ENCODE data around the gene MRPS6.

Gene MRPS6

DNA sequence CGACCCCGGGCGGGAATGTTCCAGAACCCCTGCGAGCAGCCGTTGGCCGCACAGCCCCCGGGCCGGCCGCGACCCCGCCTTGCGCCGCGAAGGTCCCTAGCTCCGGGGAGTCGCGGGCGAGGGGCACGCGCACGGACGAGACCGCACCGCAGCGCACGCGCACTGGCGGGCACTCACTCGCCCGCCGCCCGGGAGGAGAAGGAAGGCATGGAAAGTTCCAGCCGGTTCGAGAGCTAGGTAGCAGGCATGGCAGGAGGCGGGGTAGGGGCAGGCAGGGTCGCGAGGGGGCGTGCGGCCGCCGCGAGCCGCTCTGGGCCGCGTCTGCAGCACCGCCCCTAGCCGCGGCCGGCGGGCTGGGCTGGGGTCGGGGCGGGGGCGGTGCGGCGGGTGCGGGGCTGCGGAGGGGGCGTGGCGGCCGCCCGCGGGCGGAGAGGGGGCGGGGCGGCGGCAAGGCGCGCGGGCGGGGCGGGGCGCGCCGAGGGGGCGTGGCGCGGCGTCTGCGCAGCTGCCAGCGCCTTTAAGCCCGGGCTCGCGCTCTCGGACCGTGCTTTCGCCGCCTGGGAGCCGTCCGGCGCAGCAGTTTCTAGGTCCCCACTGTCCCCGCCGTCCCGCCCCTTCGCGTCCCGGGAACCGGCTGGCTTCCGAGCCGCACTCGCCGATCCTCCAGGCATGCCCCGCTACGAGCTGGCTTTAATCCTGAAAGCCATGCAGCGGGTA lies at the start of gene MRPS6, which contains the start of gene SLC5A3:
Gene MRPS6 (plus strand): TSS at position 547 of the 717 bp plus-strand sequence. CDS start 123 bp downstream, at position 670.
Gene SLC5A3 (plus strand): TSS at position 547 of the 717 bp plus-strand sequence. CDS start 21,621 bp downstream, outside the sequence.
- DNase-seq (ENCODE audit: low read depth, low spot score), result peak; percentile 80
- TF ChIP-seq, protein P1, sequence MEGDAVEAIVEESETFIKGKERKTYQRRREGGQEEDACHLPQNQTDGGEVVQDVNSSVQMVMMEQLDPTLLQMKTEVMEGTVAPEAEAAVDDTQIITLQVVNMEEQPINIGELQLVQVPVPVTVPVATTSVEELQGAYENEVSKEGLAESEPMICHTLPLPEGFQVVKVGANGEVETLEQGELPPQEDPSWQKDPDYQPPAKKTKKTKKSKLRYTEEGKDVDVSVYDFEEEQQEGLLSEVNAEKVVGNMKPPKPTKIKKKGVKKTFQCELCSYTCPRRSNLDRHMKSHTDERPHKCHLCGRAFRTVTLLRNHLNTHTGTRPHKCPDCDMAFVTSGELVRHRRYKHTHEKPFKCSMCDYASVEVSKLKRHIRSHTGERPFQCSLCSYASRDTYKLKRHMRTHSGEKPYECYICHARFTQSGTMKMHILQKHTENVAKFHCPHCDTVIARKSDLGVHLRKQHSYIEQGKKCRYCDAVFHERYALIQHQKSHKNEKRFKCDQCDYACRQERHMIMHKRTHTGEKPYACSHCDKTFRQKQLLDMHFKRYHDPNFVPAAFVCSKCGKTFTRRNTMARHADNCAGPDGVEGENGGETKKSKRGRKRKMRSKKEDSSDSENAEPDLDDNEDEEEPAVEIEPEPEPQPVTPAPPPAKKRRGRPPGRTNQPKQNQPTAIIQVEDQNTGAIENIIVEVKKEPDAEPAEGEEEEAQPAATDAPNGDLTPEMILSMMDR (IDR thresholded peaks at IDR 0.05; ENCODE audit: low read depth, low read length), result no peak
- in situ Hi-C loops (cut with HindIII; ENCODE audit: low sequenced_read_pairs), result no loop called here
- peak within 1 kb of the TSS; percentile 73 for H3K4me3 ChIP-seq (ENCODE audit: low read depth, low read length)

DNA sequence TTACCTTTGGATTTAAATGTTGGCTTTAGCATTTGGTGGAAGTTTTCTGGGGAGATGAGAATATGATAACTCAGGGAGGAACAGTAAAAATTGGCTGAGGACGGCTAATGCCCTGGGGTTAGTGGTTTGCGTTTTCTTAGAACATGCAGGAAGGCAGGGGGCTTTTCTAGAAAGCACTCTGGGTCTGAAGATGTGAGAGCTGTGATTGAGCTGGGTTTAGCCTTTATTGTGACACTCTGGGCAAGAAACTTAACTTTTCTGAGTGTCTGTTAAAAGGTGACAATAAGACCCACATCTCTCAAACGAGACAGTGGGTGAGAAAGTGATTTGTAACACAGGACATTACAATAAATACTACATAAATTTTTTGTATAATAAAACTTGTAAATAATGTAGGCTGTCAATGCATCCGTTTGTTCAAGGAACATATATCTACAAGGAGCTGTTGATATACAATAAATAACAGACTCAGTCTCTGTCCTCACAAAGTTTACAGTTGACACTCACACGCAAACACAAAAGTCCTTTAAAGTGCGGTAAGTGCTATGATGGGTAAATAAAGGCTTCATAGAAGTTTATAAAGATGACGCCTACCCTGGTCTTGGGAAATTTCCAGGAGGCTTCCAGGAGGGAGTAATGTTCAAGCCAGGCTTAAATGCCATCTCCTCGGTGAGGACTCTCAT lies 49.5 kb upstream of the MRPS6 start:
- no peak for DNase-seq (ENCODE audit: low read depth, low spot score)
- no peak overlapping the region for H3K4me3 ChIP-seq (ENCODE audit: low read depth, low read length)
- in situ Hi-C loops (cut with HindIII; ENCODE audit: low sequenced_read_pairs), result no loop called here
- TF ChIP-seq, protein P1 (IDR thresholded peaks at IDR 0.05; ENCODE audit: low read depth, low read length), result no peak

- in situ Hi-C loops (cut with HindIII; ENCODE audit: low sequenced_read_pairs), result no loop called here
- DNase-seq (ENCODE audit: low read depth, low spot score), result no peak
- TF ChIP-seq, protein P1 (IDR thresholded peaks at IDR 0.05; ENCODE audit: low read depth, low read length), result no peak
- no peak overlapping the region for H3K4me3 ChIP-seq (ENCODE audit: low read depth, low read length)
These were observed 49.0 kb upstream of the MRPS6 start for GRCh38 chr21:34024374-34024693.

DNA sequence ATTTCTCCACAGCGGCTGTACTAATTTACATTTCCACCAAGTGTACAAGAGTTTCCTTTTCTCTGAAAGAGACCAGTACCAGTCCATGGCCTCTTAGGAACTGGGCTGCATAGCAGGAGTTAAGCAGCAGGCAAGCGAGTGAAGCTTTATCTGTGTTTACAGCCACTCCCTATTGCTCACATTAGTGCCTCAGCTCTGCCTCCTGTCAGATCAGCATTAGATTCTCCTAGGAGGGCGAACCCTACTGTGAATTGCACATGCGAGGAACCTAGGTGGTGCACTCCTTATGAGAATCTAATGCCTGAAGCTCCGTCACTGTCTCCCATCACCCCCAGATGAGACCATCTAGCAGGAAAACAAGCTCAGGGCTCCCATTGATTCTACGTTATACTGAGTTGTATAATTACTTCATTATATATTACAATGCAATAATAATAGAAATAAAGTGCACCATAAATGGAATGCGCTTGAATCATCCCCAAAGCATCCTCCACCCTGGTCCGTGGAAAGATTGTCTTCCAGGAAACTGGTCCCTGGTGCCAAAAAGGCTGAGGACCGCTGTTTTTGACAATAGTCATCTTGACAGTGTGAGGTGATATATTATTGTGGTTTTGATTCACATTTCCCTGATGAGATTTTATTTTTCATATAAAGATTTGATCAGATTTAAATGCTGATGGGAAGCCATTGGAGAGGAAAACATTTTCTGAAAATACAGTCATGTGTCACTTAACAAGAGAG lies 45.5 kb upstream of the MRPS6 start:
- TF ChIP-seq, protein P1 (IDR thresholded peaks at IDR 0.05; ENCODE audit: low read depth, low read length), result no peak
- no peak overlapping the region for H3K4me3 ChIP-seq (ENCODE audit: low read depth, low read length)
- no peak for DNase-seq (ENCODE audit: low read depth, low spot score)
- in situ Hi-C loops (cut with HindIII; ENCODE audit: low sequenced_read_pairs), result no loop called here

- in situ Hi-C loops (cut with HindIII; ENCODE audit: low sequenced_read_pairs), result no loop called here
- no peak overlapping the region for H3K4me3 ChIP-seq (ENCODE audit: low read depth, low read length)
- peak; percentile 82 for DNase-seq (ENCODE audit: low read depth, low spot score)
- TF ChIP-seq, protein P1 (IDR thresholded peaks at IDR 0.05; ENCODE audit: low read depth, low read length), result no peak
These were observed 43.4 kb upstream of the MRPS6 start for GRCh38 chr21:34029743-34030528.

GRCh38 chr21:34031835-34032370 lies 41.5 kb upstream of the MRPS6 start:
- no peak overlapping the region for H3K4me3 ChIP-seq (ENCODE audit: low read depth, low read length)

More at GRCh38 chr21:34031835-34032370, 41.5 kb upstream of the MRPS6 start:
- TF ChIP-seq, protein P1 (IDR thresholded peaks at IDR 0.05; ENCODE audit: low read depth, low read length), result no peak
- in situ Hi-C loops (cut with HindIII; ENCODE audit: low sequenced_read_pairs), result no loop called here
- DNase-seq (ENCODE audit: low read depth, low spot score), result no peak
